ENCODE results near the gene RBM26. TPM values are rescaled to one million over a fixed set of nuclear protein-coding genes. Genes with fewer than 3 reads are reported as not detected.

RBM26 gene
- total RNA-seq, 1 donor from 2014 or later = 20.6 TPM

GRCh38 chr13:79373916-79374315 lies 32.1 kb downstream of the RBM26 start:
- Histone ChIP-seq H3K27me3 (ENCODE audit: low read depth) (no peaks in the 10 kb centered on the region), H3K9me3 (replicated peaks) (no peaks in the 10 kb centered on the region), H3K36me3 (peaks cover 71% of the 10 kb centered on the region), H3K4me1 (no peaks in the 10 kb centered on the region), H3K27ac (replicated peaks) (no peak overlapping the region), H3K4me3 (no peak overlapping the region)
- TF ChIP-seq, protein P1, sequence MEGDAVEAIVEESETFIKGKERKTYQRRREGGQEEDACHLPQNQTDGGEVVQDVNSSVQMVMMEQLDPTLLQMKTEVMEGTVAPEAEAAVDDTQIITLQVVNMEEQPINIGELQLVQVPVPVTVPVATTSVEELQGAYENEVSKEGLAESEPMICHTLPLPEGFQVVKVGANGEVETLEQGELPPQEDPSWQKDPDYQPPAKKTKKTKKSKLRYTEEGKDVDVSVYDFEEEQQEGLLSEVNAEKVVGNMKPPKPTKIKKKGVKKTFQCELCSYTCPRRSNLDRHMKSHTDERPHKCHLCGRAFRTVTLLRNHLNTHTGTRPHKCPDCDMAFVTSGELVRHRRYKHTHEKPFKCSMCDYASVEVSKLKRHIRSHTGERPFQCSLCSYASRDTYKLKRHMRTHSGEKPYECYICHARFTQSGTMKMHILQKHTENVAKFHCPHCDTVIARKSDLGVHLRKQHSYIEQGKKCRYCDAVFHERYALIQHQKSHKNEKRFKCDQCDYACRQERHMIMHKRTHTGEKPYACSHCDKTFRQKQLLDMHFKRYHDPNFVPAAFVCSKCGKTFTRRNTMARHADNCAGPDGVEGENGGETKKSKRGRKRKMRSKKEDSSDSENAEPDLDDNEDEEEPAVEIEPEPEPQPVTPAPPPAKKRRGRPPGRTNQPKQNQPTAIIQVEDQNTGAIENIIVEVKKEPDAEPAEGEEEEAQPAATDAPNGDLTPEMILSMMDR (IDR thresholded peaks at IDR 0.05; ENCODE audit: borderline replicate concordance) = no peak
- intact Hi-C loops (cut with micrococcal nuclease) = no loop called here
- no peak for DNase-seq

DNA sequence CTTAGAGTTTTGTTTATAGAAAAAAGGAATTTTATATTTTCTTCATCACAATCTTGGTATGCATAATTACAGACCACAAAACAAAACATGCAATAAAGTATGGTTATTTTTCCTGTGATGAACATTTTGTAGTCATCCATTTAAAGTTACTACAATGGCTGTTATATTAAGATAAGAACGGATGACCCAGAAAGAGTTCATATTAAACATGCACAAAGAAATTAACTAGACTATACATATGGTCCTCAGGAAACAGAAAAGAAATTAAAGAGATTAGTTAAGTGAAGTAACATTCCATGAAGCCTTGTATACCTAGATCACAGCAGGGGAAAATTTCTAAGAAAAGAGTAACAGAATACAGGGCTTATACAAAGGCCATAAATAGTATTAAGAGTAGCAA lies 36.8 kb downstream of the RBM26 start:
- Histone ChIP-seq H3K27ac (replicated peaks) (no peak overlapping the region), H3K9me3 (replicated peaks) (no peaks in the 10 kb centered on the region), H3K27me3 (ENCODE audit: low read depth) (no peaks in the 10 kb centered on the region), H3K4me3 (no peak overlapping the region), H3K36me3 (peaks cover 79% of the 10 kb centered on the region), H3K4me1 (no peaks in the 10 kb centered on the region)
- DNase-seq = no peak
- intact Hi-C loops (cut with micrococcal nuclease) = no loop called here
- TF ChIP-seq, protein P1 (IDR thresholded peaks at IDR 0.05; ENCODE audit: borderline replicate concordance) = no peak

DNA sequence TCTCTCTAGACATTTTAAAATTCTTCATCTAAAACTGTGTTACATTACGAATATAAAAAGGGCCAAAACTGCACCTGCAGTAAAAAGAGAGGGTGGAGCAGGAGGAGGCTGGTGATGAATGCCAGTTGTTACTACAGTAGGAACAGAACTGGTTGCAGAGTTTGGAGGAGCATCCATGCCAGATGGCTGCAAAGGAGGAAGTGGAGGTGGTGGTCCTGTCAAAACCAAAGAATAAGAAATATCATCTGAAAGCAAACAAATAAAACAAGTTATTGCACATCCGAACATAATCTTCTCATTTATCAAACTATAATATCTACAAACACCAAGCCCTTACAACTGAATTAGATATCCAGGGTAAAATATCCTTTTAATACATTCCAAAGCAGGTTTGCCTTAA lies 40.1 kb downstream of the RBM26 start:
- no peak for DNase-seq
- Histone ChIP-seq H3K27me3 (ENCODE audit: low read depth) (no peaks in the 10 kb centered on the region), H3K36me3 (peaks cover 78% of the 10 kb centered on the region), H3K9me3 (replicated peaks) (no peaks in the 10 kb centered on the region), H3K4me3 (no peak overlapping the region), H3K4me1 (peaks cover 15% of the 10 kb centered on the region), H3K27ac (replicated peaks) (no peak overlapping the region)
- TF ChIP-seq, protein P1 (IDR thresholded peaks at IDR 0.05; ENCODE audit: borderline replicate concordance) = no peak
- intact Hi-C loops (cut with micrococcal nuclease) = no loop called here

GRCh38 chr13:79361299-79361698 lies 44.8 kb downstream of the RBM26 start:
- H3K36me3 ChIP-seq = peaks cover 65% of the 10 kb centered on the region
- H3K27me3 ChIP-seq (ENCODE audit: low read depth) = no peaks in the 10 kb centered on the region
- DNase-seq = no peak
- H3K4me3 ChIP-seq = no peak overlapping the region
- H3K4me1 ChIP-seq = peaks cover 22% of the 10 kb centered on the region
- TF ChIP-seq, protein P1 (IDR thresholded peaks at IDR 0.05; ENCODE audit: borderline replicate concordance) = no peak
- no peak overlapping the region for H3K27ac ChIP-seq (replicated peaks)
- intact Hi-C loops (cut with micrococcal nuclease) = no loop called here
- H3K9me3 ChIP-seq (replicated peaks) = no peaks in the 10 kb centered on the region

- intact Hi-C loops (cut with micrococcal nuclease) = no loop called here
- H3K4me3 ChIP-seq = no peak overlapping the region
- no peaks in the 10 kb centered on the region for H3K27me3 ChIP-seq (ENCODE audit: low read depth)
- H3K4me1 ChIP-seq = peaks cover 22% of the 10 kb centered on the region
- DNase-seq = no peak
- H3K36me3 ChIP-seq = peaks cover 64% of the 10 kb centered on the region
- no peaks in the 10 kb centered on the region for H3K9me3 ChIP-seq (replicated peaks)
- H3K27ac ChIP-seq (replicated peaks) = no peak overlapping the region
- TF ChIP-seq, protein P1 (IDR thresholded peaks at IDR 0.05; ENCODE audit: borderline replicate concordance) = no peak
Measured at GRCh38 chr13:79360095-79360494, 46.0 kb downstream of the RBM26 start.

DNA sequence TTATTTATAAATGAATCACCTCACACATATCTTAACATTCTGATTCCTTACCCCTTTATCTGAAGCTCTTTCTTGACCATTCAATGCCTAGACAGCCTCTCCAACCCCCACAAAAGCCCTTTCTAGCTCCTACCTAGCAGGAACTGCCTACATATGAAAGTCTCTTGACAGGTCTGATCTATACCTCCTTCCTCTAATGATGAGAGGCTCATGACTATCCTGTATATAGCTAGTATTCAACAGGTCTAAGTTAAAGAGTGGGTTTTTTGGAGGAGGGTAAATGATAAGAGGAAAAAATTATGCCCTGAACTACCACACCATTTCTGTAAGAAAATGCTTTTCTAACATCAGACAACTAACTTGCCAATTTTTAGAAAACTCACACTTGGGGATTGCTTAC lies 47.0 kb downstream of the RBM26 start:
- no peaks in the 10 kb centered on the region for H3K27me3 ChIP-seq (ENCODE audit: low read depth)
- no peak for DNase-seq
- intact Hi-C loops (cut with micrococcal nuclease) = no loop called here

More for the DNA sequence above, 47.0 kb downstream of the RBM26 start:
- H3K9me3 ChIP-seq (replicated peaks) = no peaks in the 10 kb centered on the region
- H3K27ac ChIP-seq (replicated peaks) = no peak overlapping the region
- peaks cover 22% of the 10 kb centered on the region for H3K4me1 ChIP-seq
- H3K4me3 ChIP-seq = no peak overlapping the region
- TF ChIP-seq, protein P1 (IDR thresholded peaks at IDR 0.05; ENCODE audit: borderline replicate concordance) = no peak
- peaks cover 64% of the 10 kb centered on the region for H3K36me3 ChIP-seq

Measured in left ventricle myocardium inferior (tissue), 1 donor.